ENCODE data around the gene IL3RA. TPM values are rescaled to one million over a fixed set of nuclear protein-coding genes. Genes with fewer than 3 reads are reported as not detected.

The IL3RA gene
- total and polyA plus RNA-seq, 2 of the 8 experiments (the other 6 are each of a cell fraction or from before 2014, with no cell fraction given): 0.11 TPM; not detected in 1

GRCh38 chrX:1368385-1368698 lies 31.8 kb downstream of the IL3RA start:
- POLR2A ChIA-PET (ENCODE audit: partially characterized antibody): no interaction called here
- FAIRE-seq: no peak
- no peak overlapping the region for H3K27ac ChIP-seq (ENCODE audit: low read depth, low read length)

More at GRCh38 chrX:1368385-1368698, 31.8 kb downstream of the IL3RA start:
- Histone ChIP-seq H3K23ac (ENCODE audit: insufficient read length) (no peak overlapping the region), H3K56ac (replicated peaks; ENCODE audit: insufficient read length, low read depth, low read length) (no peak overlapping the region), H2BK12ac (ENCODE audit: low read depth, low read length) (no peak overlapping the region), H3K18ac (ENCODE audit: extremely low read depth, low read length) (no peak overlapping the region), H2BK20ac (ENCODE audit: low read length) (no peak overlapping the region), H3K4ac (replicated peaks; ENCODE audit: insufficient read length, low read depth, low read length) (no peak overlapping the region), H3K4me1 (replicated peaks in 1 of 4; ENCODE audit: control insufficient read depth in 3 of 4, insufficient read depth in 4 of 4, low read length in 3 of 4) (no peaks in the 10 kb centered on the region), H2AFZ (ENCODE audit: low read length) (no peak overlapping the region), H3K4me2 (ENCODE audit: insufficient read depth in 1 of 2, low read depth in 2 of 2, low read length in 2 of 2) (no peak overlapping the region), H4K5ac (ENCODE audit: insufficient read length, low read depth, low read length) (no peak overlapping the region), H3K36me3 (ENCODE audit: control insufficient read depth in 2 of 4, insufficient read depth in 4 of 4, low read length in 3 of 4) (no peaks in the 10 kb centered on the region), H3K4me3 (ENCODE audit: extremely low read depth in 1 of 4, insufficient read depth in 2 of 4, low read depth in 3 of 4, low read length in 4 of 4) (no peak overlapping the region), H3K9me3 (ENCODE audit: insufficient read depth in 2 of 2, low read depth in 1 of 2, low read length in 1 of 2) (no peaks in the 10 kb centered on the region), H3K14ac (ENCODE audit: insufficient read length) (no peak overlapping the region), H3K79me1 (ENCODE audit: low read depth, low read length) (no peaks in the 10 kb centered on the region), H3K27me3 (replicated peaks in 1 of 4; ENCODE audit: control insufficient read depth in 3 of 4, extremely low read depth in 1 of 4, insufficient read depth in 3 of 4, low read length in 3 of 4) (no peaks in the 10 kb centered on the region), H2AK5ac (ENCODE audit: low read depth, low read length) (no peak overlapping the region), H4K8ac (ENCODE audit: extremely low read depth, insufficient read depth, low read length) (no peak overlapping the region), H2BK15ac (ENCODE audit: low read length) (no peak overlapping the region), H3K79me2 (ENCODE audit: control insufficient read depth in 1 of 2, insufficient read depth in 2 of 2, low read length in 2 of 2) (no peaks in the 10 kb centered on the region), H3K9ac (replicated peaks in 1 of 4; ENCODE audit: extremely low read depth in 1 of 4, low read depth in 3 of 4, low read length in 3 of 4) (no peak overlapping the region), H3K23me2 (ENCODE audit: low read depth, low read length) (no peaks in the 10 kb centered on the region), H4K20me1 (replicated peaks in 1 of 2; ENCODE audit: control insufficient read depth in 1 of 2, insufficient read depth in 2 of 2, low read length in 2 of 2) (no peaks in the 10 kb centered on the region), H2BK5ac (ENCODE audit: low read depth, low read length) (no peak overlapping the region), H2BK120ac (replicated peaks; ENCODE audit: low read depth, low read length) (no peak overlapping the region), H4K91ac (replicated peaks; ENCODE audit: insufficient read length, low read length) (no peak overlapping the region)
- 69% methylated on average over 4 of the region's 4 CpGs; no CpG with 5 or more reads in 1 of the 2 experiments for WGBS, 2 experiments (ENCODE audit: extremely low coverage in 1 of 2, insufficient coverage in 1 of 2, insufficient read length in 1 of 2, insufficient replicate concordance in 2 of 2, low coverage in 1 of 2, low lambda C conversion rate in 2 of 2, missing lambda C conversion rate in 1 of 2)
- TF ChIP-seq POU5F1 (IDR thresholded peaks at IDR 0.05; ENCODE audit: low read depth, low read length) (no peak), NRF1 (IDR thresholded peaks at IDR 0.05; ENCODE audit: low read depth, low read length) (no peak), BRCA1 (IDR thresholded peaks at IDR 0.05; ENCODE audit: low read depth, low read length) (no peak), TAF7 (optimal IDR thresholded peaks at IDR 0.05; ENCODE audit: borderline replicate concordance, low read depth, low read length) (no peak), HDAC2 (IDR thresholded peaks at IDR 0.05; ENCODE audit: borderline replicate concordance in 1 of 2, low read depth in 2 of 2, low read length in 2 of 2) (no peak), E2F6 (IDR thresholded peaks at IDR 0.05) (no peak), HDAC6 (IDR thresholded peaks at IDR 0.05; ENCODE audit: low read depth, low read length) (no peak), CHD2 (IDR thresholded peaks at IDR 0.05; ENCODE audit: low read length) (no peak), RFX5 (IDR thresholded peaks at IDR 0.05; ENCODE audit: borderline replicate concordance, low read depth, low read length) (no peak), RXRA (IDR thresholded peaks at IDR 0.05; ENCODE audit: insufficient read depth, low read depth, low read length) (no peak), CREB1 (IDR thresholded peaks at IDR 0.05) (no peak), GTF2F1 (IDR thresholded peaks at IDR 0.05; ENCODE audit: borderline replicate concordance, low read depth, low read length) (no peak), KDM1A (IDR thresholded peaks at IDR 0.05; ENCODE audit: borderline replicate concordance, low read length) (no peak), ASH2L (IDR thresholded peaks at IDR 0.05; ENCODE audit: low read length) (no peak), TCF12 (IDR thresholded peaks at IDR 0.05; ENCODE audit: low read depth, low read length) (no peak), SP4 (IDR thresholded peaks at IDR 0.05; ENCODE audit: low read length) (no peak)
- CTCF ChIA-PET (ENCODE audit: partially characterized antibody): no interaction called here
- DNase-seq (ENCODE audit: low read depth in 1 of 2, low spot score in 2 of 2): no peak

Measured in H1 (cell line).